ENCODE data around the gene MAD1L1.
A peak's percentile ranks its signal among the peaks of the same experiment; 100 is the strongest.
"Not testable (repeated sequence)": the region's sequence is repeated elsewhere in the genome, so short reads cannot be mapped to it uniquely, and the experiment has no call there.

MAD1L1 gene

GRCh38 chr7:1881946-1882345 is 350.8 kb downstream of the MAD1L1 start:
- peak overlapping the region; percentile 75 for H3K27ac ChIP-seq (ENCODE audit: low read length)
- peak overlapping the region; percentile 37 for H3K9ac ChIP-seq (ENCODE audit: low read depth, low read length)
- H3K4me2 ChIP-seq (ENCODE audit: insufficient read depth, low read length), result no peak overlapping the region
- H2AFZ ChIP-seq (ENCODE audit: low read depth, low read length), result no peak overlapping the region
- H3K79me2 ChIP-seq (ENCODE audit: insufficient read depth, low read length), result peaks cover 33% of the 10 kb centered on the region
- H3K4me3 ChIP-seq (ENCODE audit: low read depth in 1 of 2, low read length in 2 of 2), result no peak overlapping the region
- ATAC-seq (ENCODE audit: insufficient read depth, low read depth) (no peak), DNase-seq (no peak)
- peaks cover 11% of the 10 kb centered on the region for H4K20me1 ChIP-seq (ENCODE audit: insufficient read depth, low read length)
- H3K4me1 ChIP-seq (ENCODE audit: insufficient read depth, low read length), result peaks cover 56% of the 10 kb centered on the region
- H3K9me3 ChIP-seq (ENCODE audit: insufficient read depth, low read length, severe bottlenecking), result peaks cover 12% of the 10 kb centered on the region
- no peaks in the 10 kb centered on the region for H3K27me3 ChIP-seq (ENCODE audit: insufficient read depth, low read length, poor library complexity)
- TF ChIP-seq EZH2 (IDR thresholded peaks at IDR 0.05; ENCODE audit: borderline replicate concordance, low read depth, low read length, severe bottlenecking), result no peak
- TF ChIP-seq, protein P1, sequence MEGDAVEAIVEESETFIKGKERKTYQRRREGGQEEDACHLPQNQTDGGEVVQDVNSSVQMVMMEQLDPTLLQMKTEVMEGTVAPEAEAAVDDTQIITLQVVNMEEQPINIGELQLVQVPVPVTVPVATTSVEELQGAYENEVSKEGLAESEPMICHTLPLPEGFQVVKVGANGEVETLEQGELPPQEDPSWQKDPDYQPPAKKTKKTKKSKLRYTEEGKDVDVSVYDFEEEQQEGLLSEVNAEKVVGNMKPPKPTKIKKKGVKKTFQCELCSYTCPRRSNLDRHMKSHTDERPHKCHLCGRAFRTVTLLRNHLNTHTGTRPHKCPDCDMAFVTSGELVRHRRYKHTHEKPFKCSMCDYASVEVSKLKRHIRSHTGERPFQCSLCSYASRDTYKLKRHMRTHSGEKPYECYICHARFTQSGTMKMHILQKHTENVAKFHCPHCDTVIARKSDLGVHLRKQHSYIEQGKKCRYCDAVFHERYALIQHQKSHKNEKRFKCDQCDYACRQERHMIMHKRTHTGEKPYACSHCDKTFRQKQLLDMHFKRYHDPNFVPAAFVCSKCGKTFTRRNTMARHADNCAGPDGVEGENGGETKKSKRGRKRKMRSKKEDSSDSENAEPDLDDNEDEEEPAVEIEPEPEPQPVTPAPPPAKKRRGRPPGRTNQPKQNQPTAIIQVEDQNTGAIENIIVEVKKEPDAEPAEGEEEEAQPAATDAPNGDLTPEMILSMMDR (IDR thresholded peaks at IDR 0.05; ENCODE audit: borderline replicate concordance, extremely low read depth, low read length, poor library complexity, severe bottlenecking), result no peak
- peaks cover 57% of the 10 kb centered on the region for H3K36me3 ChIP-seq (ENCODE audit: insufficient read depth, low read length)

DNA sequence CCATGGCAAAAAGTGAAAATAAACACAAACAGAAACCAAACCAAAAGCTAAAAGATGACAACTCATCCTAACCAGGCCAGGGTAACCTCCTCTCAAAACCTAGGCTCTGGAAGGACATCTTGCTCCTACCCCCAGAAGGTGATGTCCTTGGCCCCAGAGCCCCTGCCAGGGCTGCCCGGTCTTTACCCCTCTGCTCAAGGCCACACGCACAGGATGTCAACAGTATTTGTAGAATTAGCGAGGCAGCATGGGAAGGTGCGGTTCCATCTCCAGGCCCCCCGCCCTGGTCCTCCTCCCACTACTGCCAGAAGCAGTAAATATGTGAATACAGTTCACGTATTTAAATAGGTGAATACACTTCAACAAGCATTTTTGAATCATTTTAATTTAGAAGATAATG is 356.1 kb downstream of the MAD1L1 start:
- not testable (repeated sequence) for H3K9ac ChIP-seq (ENCODE audit: low read depth, low read length); H3K4me1 ChIP-seq (ENCODE audit: insufficient read depth, low read length); H2AFZ ChIP-seq (ENCODE audit: low read depth, low read length); H4K20me1 ChIP-seq (ENCODE audit: insufficient read depth, low read length); H3K4me2 ChIP-seq (ENCODE audit: insufficient read depth, low read length); DNase-seq; ATAC-seq (ENCODE audit: insufficient read depth, low read depth); H3K27ac ChIP-seq (ENCODE audit: low read length); H3K27me3 ChIP-seq (ENCODE audit: insufficient read depth, low read length, poor library complexity); H3K4me3 ChIP-seq (ENCODE audit: low read depth in 1 of 2, low read length in 2 of 2)
- H3K36me3 ChIP-seq (ENCODE audit: insufficient read depth, low read length), result peaks cover 53% of the 10 kb centered on the region
- H3K9me3 ChIP-seq (ENCODE audit: insufficient read depth, low read length, severe bottlenecking), result peaks cover 12% of the 10 kb centered on the region
- H3K79me2 ChIP-seq (ENCODE audit: insufficient read depth, low read length), result peaks cover 38% of the 10 kb centered on the region

GRCh38 chr7:1875392-1876199 is 357.1 kb downstream of the MAD1L1 start:
- DNase-seq, result peak; percentile 30
- H2AFZ ChIP-seq (ENCODE audit: low read depth, low read length); H4K20me1 ChIP-seq (ENCODE audit: insufficient read depth, low read length); H3K27ac ChIP-seq (ENCODE audit: low read length); H3K4me1 ChIP-seq (ENCODE audit: insufficient read depth, low read length); H3K9ac ChIP-seq (ENCODE audit: low read depth, low read length); H3K4me2 ChIP-seq (ENCODE audit: insufficient read depth, low read length); H3K27me3 ChIP-seq (ENCODE audit: insufficient read depth, low read length, poor library complexity); H3K4me3 ChIP-seq (ENCODE audit: low read depth in 1 of 2, low read length in 2 of 2): not testable (repeated sequence)
- Histone ChIP-seq H3K36me3 (ENCODE audit: insufficient read depth, low read length) (peaks cover 46% of the 10 kb centered on the region), H3K79me2 (ENCODE audit: insufficient read depth, low read length) (peaks cover 44% of the 10 kb centered on the region), H3K9me3 (ENCODE audit: insufficient read depth, low read length, severe bottlenecking) (peaks cover 12% of the 10 kb centered on the region)
- peak; percentile 97 for ATAC-seq (ENCODE audit: insufficient read depth, low read depth)
- TF ChIP-seq, protein P1 (IDR thresholded peaks at IDR 0.05; ENCODE audit: borderline replicate concordance, extremely low read depth, low read length, poor library complexity, severe bottlenecking), result peak; percentile 23

GRCh38 chr7:1874590-1875391 is 358.0 kb downstream of the MAD1L1 start:
- H3K4me2 ChIP-seq (ENCODE audit: insufficient read depth, low read length); DNase-seq; H3K4me3 ChIP-seq (ENCODE audit: low read depth in 1 of 2, low read length in 2 of 2); H3K4me1 ChIP-seq (ENCODE audit: insufficient read depth, low read length); H2AFZ ChIP-seq (ENCODE audit: low read depth, low read length); H3K27me3 ChIP-seq (ENCODE audit: insufficient read depth, low read length, poor library complexity); H3K9ac ChIP-seq (ENCODE audit: low read depth, low read length): not testable (repeated sequence)
- peaks cover 41% of the 10 kb centered on the region for H3K36me3 ChIP-seq (ENCODE audit: insufficient read depth, low read length)
- H3K27ac ChIP-seq (ENCODE audit: low read length), result peak overlapping the region; percentile 3; the same call in 1 of the 2 replicates
- H4K20me1 ChIP-seq (ENCODE audit: insufficient read depth, low read length), result peaks cover 13% of the 10 kb centered on the region
- peaks cover 44% of the 10 kb centered on the region for H3K79me2 ChIP-seq (ENCODE audit: insufficient read depth, low read length)
- peak; percentile 49; the same call in 2 of the 3 replicates for ATAC-seq (ENCODE audit: insufficient read depth, low read depth)
- H3K9me3 ChIP-seq (ENCODE audit: insufficient read depth, low read length, severe bottlenecking), result peaks cover 12% of the 10 kb centered on the region

Data from DND-41 (cell line).